ENCODE data around the gene PLEKHB1. TPM values are rescaled to one million over a fixed set of nuclear protein-coding genes. Genes with fewer than 3 reads are reported as not detected.

The PLEKHB1 gene, protein sequence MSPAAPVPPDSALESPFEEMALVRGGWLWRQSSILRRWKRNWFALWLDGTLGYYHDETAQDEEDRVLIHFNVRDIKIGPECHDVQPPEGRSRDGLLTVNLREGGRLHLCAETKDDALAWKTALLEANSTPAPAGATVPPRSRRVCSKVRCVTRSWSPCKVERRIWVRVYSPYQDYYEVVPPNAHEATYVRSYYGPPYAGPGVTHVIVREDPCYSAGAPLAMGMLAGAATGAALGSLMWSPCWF
- 1 to 10 TPM; 2.3 to 3.1 TPM for total RNA-seq

GRCh38 chr11:73645972-73646631 is at the start of gene PLEKHB1:
PLEKHB1 (plus strand) TSS chr11:73646581; CDS start chr11:73646609, 28 bp downstream.

GRCh38 chr11:73597956-73598718 is 48.2 kb upstream of the PLEKHB1 start, which contains the start of gene FAM168A:
FAM168A (minus strand) TSS chr11:73598112; CDS start chr11:73468474, 129,638 bp downstream.

Other genes with a start within 250 kb of the PLEKHB1 start
- 10 to 100 TPM; 16.7 to 21.7 TPM for gene FAM168A, start 48.5 kb upstream of the PLEKHB1 start, total RNA-seq
- gene RAB6A, start 114.5 kb downstream of the PLEKHB1 start, total RNA-seq: 10 to 100 TPM; 86.7 to 94.9 TPM
- gene MRPL48, start 141.3 kb downstream of the PLEKHB1 start, total RNA-seq: 10 to 100 TPM; 18.9 to 28.3 TPM
- 100 to 1,000 TPM in 1 of 2 donors, 10 to 100 TPM in 1; 70.9 to 107 TPM for gene COA4, start 230.3 kb downstream of the PLEKHB1 start, total RNA-seq
- 10 to 100 TPM; 10.7 to 13.0 TPM for gene PAAF1, start 230.4 kb downstream of the PLEKHB1 start, total RNA-seq